KOPT-K1 (cell line): ENCODE measurements around the gene CBX4.

Experiments used
- H3K27ac ChIP-seq: fragments of 200-600 bp; sonication (generic); 2 replicates; pipeline ENCODE4 v1.5.1; 2016; ENCODE audit warnings: antibody characterized with exemption, mild to moderate bottlenecking, low read depth, low read length; ENCODE audit not compliant: poor library complexity, severe bottlenecking
- H3K36me3 ChIP-seq: fragments of 200-600 bp; sonication (generic); 2 replicates; pipeline ENCODE4 v1.5.1; 2017; ENCODE audit warnings: antibody characterized with exemption, mild to moderate bottlenecking, low read length, moderate library complexity; ENCODE audit not compliant: insufficient read depth
- H3K9me3 ChIP-seq: fragments of 200-600 bp; sonication (generic); 2 replicates; pipeline ENCODE4 v1.5.1; 2017; ENCODE audit warnings: antibody characterized with exemption, low read length, mild to moderate bottlenecking; ENCODE audit not compliant: insufficient read depth, poor library complexity, severe bottlenecking

Gene CBX4

DNA sequence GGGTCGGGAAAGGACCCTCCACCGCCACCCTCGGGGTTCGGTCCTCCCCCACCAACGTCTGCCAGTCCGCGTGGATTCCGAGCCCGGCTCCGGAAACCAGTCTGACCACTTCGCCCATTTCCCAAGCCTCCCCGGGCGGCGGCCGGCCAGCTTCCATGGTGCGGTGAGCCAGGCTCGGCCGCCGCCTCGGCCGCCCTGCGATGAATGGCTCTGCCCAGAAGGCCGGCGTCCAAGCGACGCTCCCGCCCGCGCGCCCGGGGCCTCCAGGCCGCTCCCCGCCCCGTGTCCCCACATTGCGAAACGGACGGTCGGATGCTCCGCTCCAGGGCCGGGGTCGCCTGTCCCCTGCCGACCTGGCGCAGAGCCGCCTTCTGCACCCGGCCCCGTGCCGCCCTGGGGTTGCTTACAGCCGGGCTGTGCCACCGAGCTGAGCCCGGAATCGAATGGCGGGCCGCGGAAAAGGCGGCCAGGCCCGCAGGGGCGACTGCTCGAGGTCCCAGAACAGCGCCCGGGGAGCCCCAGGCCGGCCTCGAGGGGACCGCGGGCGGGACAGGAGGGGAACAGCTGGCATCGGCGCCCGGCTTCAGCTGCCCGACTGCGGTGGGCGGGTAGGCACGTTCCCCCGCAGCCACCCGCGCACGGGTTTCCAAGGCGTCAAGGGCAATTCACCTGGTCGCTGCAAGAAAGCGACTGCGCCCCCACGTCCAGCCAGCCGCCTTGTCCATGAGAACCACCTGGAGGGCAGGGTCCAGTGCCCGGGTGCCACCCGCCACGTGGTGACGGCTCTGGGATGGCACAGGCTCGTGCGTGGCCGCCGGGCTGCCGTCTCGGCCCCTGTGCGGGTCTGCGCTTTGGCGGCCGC is 24.0 kb downstream of the CBX4 start:
- Histone ChIP-seq H3K9me3 (no peaks in the 10 kb centered on the region), H3K27ac (no peak overlapping the region), H3K36me3 (no peaks in the 10 kb centered on the region)

GRCh38 chr17:79814127-79814973 is 24.9 kb downstream of the CBX4 start:
- no peaks in the 10 kb centered on the region for H3K36me3 ChIP-seq
- H3K9me3 ChIP-seq = no peaks in the 10 kb centered on the region
- H3K27ac ChIP-seq = no peak overlapping the region

DNA sequence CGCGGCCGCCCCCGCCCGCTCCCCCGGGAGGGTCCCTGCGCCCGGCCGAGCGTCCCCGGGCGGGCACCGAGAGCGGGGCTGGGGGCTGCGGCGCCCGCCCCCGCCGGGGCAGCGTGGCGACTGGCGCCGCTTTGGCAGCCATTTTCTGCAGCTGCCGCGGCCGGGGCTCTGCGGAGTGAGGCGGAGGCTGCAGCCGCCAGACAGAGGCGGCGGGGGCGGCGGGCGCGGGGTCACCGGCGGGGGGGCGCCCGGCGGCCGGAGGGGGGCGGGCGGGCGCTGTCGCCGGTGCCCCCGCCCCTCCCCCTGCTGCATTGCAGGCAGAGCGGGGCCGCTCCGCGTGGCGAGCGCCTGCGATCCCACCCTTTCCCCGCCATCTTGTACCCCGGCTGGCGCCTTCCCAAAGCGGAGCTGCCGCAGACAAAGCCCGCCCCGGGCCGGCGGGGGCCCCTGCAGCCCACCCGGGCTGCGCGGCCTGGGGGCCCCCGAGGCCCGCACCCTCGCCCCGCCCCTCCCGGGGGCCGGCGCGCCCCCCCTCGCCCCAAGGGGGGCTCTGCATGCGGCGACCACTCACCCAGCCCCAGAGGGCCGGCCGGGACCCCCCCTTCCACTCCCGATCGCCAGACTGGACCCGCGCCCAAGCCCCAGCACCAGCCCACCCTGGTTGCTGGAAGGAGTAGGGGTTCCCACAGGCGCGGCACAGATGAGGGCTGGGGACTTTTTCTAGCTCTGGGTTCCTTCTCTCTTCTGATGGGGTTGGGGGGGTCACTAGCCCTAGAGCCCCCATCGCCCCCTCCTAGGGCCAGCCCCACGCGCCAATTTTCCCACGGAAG is 25.7 kb downstream of the CBX4 start:
- H3K27ac ChIP-seq = peak overlapping the region; percentile 45

DNA sequence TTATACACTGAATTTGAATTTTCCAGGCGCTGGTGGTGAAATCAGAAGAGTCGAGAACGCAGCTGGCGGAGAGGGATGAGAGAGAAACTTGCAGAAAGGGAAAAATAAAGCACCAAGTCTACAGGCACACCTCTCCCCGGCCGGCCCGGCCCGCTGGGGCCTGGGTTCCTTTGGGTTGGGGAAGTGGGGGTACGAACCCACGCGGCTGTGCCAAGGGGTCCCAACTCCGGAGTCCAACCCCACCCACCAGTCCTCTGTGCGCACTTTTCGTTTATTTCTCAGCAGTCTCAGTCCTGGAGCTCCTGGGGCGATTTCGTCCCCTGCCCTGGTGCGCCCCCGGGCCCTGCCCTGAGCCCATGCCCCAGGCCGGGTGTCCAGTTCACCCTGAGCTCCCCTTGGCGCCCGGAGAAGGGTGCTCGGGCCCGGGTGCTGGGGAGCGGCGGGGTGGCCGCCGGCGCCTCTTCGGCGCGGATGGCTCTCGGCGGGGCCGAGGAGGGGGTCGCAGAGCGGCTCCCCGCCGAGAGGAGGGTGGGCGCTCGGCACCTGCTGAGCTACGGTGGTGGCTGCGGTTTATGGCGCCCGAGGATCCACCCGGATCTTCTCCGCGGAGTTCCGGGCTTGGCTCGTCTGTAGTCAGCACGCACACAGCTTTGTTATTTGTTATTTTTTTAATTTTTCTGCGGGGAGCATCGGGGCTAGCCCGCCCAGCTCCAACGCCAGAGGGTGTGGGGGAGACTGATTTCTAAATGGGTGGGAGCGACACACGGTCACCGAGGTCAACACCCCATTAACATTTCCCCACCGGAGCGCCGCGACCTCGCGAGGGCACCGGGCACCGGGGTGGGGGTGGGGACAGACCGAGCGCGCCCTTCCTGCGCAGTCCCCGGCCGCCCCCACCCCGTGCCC is 26.6 kb downstream of the CBX4 start:
- Histone ChIP-seq H3K36me3 (no peaks in the 10 kb centered on the region), H3K9me3 (no peaks in the 10 kb centered on the region), H3K27ac (peak overlapping the region; percentile 45)

More for the DNA sequence above, 25.7 kb downstream of the CBX4 start:
- Histone ChIP-seq H3K36me3 (no peaks in the 10 kb centered on the region), H3K9me3 (no peaks in the 10 kb centered on the region)

DNA sequence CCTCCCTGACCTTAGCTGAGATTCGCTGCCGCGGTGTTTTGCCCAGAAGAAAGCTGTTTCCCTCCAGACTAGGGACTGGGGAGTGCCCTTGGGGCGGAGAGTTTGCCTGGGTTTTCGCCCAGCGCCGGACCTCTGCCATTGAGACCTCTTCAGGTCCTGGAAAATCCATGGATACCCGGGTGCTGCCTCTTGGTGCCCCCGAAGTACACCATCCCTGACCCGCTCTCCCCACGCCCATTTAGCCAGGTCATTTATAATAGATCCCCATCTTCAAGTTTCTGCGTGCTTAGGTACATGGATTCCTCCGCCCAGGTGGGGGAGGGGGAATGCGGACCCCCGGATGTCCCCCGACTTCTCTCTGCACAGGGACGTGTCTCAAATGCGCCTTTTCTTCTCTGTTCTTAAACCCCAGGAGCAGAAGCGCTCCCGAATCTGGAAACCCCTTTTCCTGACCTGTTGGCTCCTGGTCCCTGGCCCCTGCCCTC is 27.3 kb downstream of the CBX4 start:
- Histone ChIP-seq H3K36me3 (no peaks in the 10 kb centered on the region), H3K27ac (no peak overlapping the region), H3K9me3 (no peaks in the 10 kb centered on the region)

DNA sequence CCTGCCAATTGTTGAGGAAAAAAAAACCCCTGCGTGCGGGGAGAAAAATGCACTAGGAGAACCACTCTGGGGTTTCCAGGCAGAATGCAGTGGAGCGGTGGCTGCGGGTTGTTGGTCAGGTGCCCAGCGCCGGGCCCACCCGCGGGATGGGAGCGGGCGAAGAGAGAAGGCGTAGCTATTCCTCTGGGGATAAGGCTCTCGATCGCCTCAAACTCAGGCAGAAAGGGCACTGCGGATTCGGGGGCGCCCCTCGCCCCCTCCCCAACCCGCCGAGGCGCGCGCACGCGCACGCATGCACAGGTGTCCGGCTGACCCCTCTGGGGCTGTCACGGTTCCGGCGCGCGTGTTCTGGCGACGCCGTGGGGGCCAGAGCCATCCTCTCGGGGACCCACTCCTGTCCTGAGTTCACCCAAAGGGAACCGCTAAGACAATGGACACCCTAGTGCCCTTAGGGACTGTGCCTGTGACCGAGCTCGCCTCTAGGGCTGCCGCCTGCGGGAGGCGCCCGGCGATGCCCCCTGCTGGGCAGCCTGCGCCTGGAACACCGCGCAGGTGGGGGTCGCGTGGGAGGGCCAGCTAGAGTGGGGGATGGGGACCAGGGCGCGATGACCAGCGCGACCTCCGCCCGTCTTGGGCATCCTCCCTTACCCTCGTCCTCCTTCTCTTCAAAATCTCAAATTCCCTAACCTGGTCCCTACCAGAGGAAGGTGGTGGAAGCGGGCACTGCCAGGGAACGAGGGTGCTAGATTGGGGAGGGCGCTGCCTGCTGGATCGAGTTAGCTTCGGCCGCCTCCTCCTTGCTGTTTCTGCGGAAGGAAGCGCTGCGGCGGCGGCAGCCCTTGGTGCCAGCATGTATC is 28.0 kb downstream of the CBX4 start:
- Histone ChIP-seq H3K27ac (no peak overlapping the region), H3K9me3 (no peaks in the 10 kb centered on the region), H3K36me3 (no peaks in the 10 kb centered on the region)

DNA sequence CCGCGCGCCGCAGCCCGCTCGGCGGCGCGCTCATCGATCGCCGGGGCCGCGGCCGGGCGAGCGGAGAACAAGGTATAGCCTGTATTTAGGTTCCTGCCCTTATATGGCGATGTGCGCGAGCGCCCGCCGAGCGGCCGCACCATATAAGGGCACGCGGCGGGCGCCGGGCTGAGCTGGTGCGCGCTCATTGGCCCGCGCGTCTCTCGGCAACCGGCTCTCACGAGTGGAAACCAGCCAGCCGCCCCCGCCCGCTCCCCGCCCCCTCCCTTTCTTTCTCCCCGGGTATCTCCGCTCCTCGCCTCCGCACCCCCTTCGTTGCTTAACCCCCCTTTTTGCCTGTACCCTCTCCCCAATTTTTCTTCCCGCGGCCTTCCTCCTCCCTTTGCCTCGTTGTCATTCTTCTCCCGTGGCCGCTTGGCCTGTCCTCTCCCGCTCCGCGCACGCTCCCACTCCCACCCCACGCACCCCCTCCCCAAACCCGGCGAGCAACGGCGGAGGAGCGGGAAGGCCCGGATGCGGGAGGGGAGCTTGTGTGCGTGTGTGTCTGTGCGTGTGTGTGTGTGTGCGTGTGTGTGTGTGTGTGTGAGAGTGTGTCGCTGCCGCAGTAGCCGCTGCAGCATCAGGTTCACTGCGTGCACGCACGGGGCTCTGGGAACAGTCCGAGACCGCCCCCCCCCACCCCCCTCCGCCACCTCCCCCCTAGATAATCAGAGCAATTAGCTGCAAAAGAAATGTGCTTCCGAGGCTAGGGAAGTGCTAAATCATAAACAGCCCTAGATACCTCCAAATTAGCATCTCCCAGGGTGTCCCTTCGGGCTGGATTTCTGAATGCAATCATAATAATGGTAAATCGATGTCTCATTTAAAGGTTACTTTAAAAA is 28.9 kb downstream of the CBX4 start:
- Histone ChIP-seq H3K36me3 (no peaks in the 10 kb centered on the region), H3K9me3 (no peaks in the 10 kb centered on the region), H3K27ac (no peak overlapping the region)

DNA sequence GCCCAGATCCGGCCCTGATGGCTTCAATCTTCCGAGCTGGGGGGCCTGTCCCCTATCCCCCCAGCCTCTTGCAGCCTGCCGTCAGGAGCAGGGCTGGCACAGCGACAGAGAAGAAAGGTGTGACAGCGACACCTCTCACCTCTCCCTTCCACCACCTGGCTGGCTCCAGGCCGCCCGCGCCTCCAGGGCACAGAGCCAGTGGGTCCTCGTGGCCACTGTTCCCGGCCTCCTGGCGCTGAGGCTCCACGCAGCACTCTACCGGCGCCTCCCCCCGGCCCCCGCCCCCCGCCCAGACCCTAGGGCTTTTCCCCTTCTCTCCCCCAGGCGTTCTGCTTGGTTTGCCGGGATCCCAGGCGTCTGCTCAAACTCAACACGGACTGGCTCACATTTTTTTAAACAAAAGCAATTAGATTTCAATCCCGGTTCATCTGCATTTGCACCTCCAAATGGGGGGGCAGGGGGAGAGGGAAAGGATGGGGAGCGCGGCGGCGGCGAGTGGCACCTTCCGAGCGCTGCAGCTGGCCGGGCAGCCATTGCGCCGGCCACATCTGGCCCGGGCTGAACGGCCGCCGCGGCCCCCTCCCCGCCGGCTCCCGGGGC is 29.6 kb downstream of the CBX4 start:
- Histone ChIP-seq H3K36me3 (no peaks in the 10 kb centered on the region), H3K9me3 (no peaks in the 10 kb centered on the region), H3K27ac (no peak overlapping the region)

DNA sequence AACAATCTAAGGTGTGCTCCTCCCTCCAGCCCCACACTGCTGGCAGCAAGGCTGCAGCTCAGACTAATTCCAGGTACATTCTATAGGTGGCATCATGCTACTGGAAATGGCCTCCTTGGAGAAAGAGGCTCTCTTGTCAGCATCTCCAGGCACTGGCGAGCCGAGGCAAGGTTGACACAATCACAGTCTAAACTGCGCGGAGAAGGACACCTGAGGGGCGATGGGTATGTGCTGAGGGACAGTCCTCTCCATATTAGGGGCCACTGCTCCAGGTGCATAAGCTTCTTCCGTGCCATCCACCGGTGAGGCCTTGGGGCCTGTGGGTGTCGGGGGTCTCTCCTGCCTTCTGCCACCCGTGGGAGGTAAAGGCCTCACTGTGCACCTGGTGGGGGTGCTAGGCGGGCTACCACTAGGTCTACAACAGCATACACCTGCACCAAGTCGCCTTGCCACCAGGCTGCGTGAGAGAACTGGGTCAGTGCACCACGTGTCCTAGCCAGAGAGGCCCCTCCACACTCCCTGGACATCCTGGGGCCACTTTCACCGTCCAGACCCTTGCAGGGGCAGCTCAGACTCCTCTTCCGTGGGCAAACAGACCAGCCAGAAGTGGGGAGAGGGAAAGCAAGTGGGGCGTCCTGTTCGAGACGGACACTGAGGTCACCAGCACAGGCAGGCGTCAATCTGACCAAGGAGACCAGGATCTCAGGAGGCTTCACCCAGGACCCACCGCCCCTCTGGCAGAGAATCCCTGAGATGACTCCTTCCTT is 30.3 kb downstream of the CBX4 start:
- Histone ChIP-seq H3K36me3 (no peaks in the 10 kb centered on the region), H3K27ac (no peak overlapping the region), H3K9me3 (no peaks in the 10 kb centered on the region)

DNA sequence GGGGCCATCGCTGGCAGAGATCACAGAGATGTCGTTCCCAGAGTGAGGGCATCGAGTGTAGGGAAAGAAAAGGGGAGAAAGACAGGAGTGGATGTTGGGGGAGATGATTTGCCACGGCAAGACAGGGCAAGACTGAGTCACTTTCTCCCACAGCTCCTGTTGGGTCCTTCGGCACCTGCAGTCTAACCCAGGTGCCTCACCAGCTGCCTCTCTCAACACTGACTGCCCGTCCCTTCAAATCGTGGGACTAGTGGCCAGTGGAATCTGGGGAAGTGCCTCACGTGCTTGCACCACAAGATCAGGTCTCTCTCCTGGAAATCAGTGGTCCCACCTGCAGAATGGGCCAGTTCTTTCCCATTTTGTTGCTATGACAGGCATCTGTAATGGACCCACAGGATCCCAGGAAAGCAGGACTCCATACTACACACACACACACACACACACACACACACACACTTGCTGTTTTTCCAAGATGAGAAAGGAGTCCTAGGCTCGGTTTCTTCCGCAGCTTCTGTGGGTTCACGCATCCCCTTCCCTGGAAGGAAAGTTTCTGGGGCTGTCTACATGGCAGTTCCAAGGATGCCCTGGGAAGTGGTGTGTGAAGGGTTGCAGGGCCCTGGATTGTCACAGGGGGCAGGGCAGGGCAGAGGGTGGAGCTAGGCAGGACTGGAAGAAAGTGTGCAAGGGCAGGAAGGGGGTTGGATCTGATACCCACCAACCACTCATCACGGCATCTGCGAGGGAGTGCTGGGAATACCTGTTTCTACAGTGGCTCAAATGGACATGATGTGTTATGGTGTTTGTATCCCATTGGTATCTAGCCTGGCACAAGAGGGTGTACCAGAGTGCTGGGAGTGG is 32.1 kb downstream of the CBX4 start:
- no peaks in the 10 kb centered on the region for H3K36me3 ChIP-seq
- no peak overlapping the region for H3K27ac ChIP-seq
- H3K9me3 ChIP-seq = no peaks in the 10 kb centered on the region

GRCh38 chr17:79806446-79806760 is 32.8 kb downstream of the CBX4 start:
- Histone ChIP-seq H3K9me3 (no peaks in the 10 kb centered on the region), H3K27ac (no peak overlapping the region), H3K36me3 (no peaks in the 10 kb centered on the region)
